Measurements from ENCODE around the gene BUB1B.

The BUB1B gene

DNA sequence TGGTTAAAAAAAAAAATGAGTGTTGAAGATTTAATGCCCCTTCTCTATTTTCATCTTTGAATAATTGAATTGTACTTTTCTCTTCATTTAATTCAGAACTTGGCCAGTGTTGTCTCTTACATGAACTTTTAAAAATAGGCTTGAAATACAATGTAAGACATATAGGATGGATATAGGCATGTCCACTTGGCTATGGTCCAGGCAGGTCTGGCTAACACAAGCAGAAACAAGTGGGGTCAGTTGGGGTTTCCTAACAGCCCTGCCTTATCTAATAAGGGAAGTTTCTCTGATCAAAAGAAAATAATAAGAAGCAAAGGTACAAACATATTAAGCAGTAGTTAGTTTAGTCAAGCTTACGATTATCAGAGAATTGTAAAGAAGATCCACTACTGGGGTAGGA lies 58.9 kb downstream of the BUB1B start:
- no peak for TF ChIP-seq CTCF (conservative IDR thresholded peaks at IDR 0.05)
- peak overlapping the region; percentile 1; the same call in 1 of the 2 replicates for H3K27ac ChIP-seq

DNA sequence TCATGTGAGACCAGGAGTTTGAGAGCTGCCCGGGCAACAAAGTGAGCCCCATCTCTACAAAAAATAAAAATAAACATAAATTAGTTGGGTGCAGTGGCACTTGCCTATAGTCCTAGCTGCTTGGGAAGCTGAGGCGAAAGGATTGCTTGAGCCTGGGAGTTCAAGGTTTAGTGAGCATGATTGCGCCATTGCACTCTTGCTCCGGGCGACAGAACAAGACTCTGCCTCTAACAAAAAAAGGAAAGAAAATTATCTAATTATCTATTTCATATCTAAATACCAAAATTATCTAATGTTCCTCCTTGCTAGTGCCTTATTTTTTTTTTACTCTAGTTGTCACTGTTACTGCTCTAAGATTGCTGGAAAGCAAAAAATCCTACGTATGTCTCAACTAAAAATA lies 61.3 kb downstream of the BUB1B start:
- no peak overlapping the region for H3K27ac ChIP-seq
- TF ChIP-seq CTCF (conservative IDR thresholded peaks at IDR 0.05) = no peak

DNA sequence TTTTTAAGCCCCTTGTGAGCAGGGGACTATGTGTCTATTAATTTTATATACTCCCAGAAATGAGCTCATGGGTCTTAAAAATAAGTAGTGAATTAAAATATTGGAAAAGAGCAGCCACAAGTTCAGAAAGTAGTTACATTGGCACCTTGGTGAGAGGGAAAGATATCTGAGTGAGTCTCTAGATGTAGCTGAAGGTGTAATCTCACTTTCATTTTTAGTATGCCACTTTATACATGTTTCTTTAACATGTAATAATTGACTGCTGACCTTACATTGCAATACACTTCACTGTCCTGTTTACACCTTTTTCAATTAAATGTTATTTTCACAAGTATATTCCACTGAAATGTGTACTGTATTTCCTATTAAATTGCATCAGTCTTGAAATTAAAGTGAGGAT lies 65.9 kb downstream of the BUB1B start:
- TF ChIP-seq CTCF (conservative IDR thresholded peaks at IDR 0.05) = no peak
- H3K27ac ChIP-seq = no peak overlapping the region

DNA sequence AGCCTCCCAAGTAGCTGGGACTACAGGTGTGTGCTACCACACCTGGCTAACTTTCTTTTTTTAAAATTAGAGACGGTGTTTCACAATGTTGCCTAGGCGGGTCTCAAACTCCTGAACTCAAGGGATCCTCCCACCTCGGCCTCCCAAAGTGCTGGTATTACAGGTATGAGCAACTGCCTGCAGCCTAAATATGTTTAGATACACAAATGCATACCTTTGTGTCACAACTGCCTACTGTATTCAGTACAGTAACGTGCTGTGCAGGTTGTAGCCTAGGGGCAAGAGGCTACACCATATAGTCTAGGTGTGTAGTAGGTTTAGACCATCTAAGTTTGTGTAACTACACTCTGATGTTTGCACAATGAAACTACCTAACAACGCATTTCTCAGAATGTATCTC lies 68.4 kb downstream of the BUB1B start:
- TF ChIP-seq CTCF (conservative IDR thresholded peaks at IDR 0.05) = no peak
- H3K27ac ChIP-seq = no peak overlapping the region

GRCh38 chr15:40229956-40230355 lies 69.1 kb downstream of the BUB1B start:
- no peak overlapping the region for H3K27ac ChIP-seq

GRCh38 chr15:40232625-40233070 lies 71.8 kb downstream of the BUB1B start:
- no peak overlapping the region for H3K27ac ChIP-seq
- no peak for TF ChIP-seq CTCF (conservative IDR thresholded peaks at IDR 0.05)

More at GRCh38 chr15:40229956-40230355, 69.1 kb downstream of the BUB1B start:
- TF ChIP-seq CTCF (conservative IDR thresholded peaks at IDR 0.05) = no peak

DNA sequence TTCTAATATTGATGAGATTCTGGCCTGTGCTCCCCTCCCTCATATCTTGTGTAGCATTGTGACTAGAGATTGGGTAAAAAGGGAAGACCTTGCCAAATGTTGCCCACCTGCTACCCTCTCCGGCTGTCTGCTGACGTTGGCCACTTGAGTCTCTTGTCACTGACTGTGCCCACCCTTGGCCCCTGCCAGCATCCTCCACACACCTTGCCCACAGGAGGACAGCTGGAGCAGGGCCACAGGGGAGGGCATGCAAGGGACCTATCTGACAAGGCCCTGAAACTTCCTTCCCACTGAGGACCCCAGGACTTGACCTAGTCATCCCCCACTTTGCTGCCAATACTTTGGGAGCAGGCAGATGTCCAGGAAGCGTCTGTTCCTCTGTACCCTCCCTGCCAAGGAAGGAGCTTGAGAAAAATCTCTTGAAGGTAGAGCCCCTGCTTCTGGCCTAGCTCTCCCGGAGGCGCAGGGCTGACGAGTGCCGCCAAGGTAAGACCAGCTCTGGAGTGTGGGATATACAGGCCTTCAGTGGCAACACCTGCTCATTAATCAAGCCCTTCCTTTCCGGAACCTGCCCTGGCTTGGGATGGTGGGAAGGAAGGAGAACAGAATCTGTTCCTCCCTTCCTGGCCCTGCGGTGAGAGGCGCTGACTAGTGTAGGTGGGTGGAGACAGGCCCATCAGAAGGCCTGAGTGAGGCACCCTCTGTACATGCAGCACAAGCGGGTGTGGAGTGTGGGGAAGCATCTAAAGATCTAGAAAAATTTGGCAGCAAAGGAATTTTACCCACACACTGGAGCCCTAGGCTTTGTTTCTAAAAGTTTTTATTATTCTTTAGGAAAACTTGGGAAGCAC lies 73.1 kb downstream of the BUB1B start:
- TF ChIP-seq CTCF (conservative IDR thresholded peaks at IDR 0.05) = no peak
- no peak overlapping the region for H3K27ac ChIP-seq
